Tibial nerve (tissue), 4 donors: Measurements from ENCODE around the gene IL27RA.

Experiments used
- CTCF ChIP-seq, 5 experiments: fragments of 200-600 bp in 3 of 5; fragments of 450-650 bp in 2 of 5; sonication (generic) in 3 of 5; IDR thresholded peaks; one replicate each; pipeline ENCODE4 v1.5.1; 2016 to 2019; ENCODE audit warnings: antibody characterized with exemption in 5 of 5, mild to moderate bottlenecking in 3 of 5, moderate library complexity in 2 of 5
- EP300 ChIP-seq, 2 donors: sonication (generic); formaldehyde crosslinking; IDR thresholded peaks; one replicate each; pipeline ENCODE4 v1.6.1; 2017; ENCODE audit warnings: antibody characterized with exemption in 2 of 2, mild to moderate bottlenecking in 1 of 2
- POLR2A ChIP-seq, 2 donors: fragments of 450-650 bp; IDR thresholded peaks; one replicate each; pipeline ENCODE4 v1.6.1; 2017; ENCODE audit warnings: antibody characterized with exemption in 2 of 2, mild to moderate bottlenecking in 2 of 2, moderate library complexity in 2 of 2

GRCh38 chr19:13990085-13990484 is 41.5 kb upstream of the IL27RA start:
- TF ChIP-seq CTCF (IDR thresholded peaks at IDR 0.05) (no peak), POLR2A (IDR thresholded peaks at IDR 0.05) (no peak), EP300 (IDR thresholded peaks at IDR 0.05) (no peak)
